ENCODE results near the gene AMN1.
"Not testable (repeated sequence)": the region's sequence is repeated elsewhere in the genome, so short reads cannot be mapped to it uniquely, and the experiment has no call there.

AMN1 gene

GRCh38 chr12:31736472-31736871, 7.7 kb upstream of the AMN1 start:
- DNase-seq (ENCODE audit: low spot score): no peak
- no peak for TF ChIP-seq CTCF (IDR thresholded peaks at IDR 0.05; ENCODE audit: borderline replicate concordance, control extremely low read depth, extremely low read depth, insufficient read depth, missing control alignments)
- in situ Hi-C loops (cut with MboI; ENCODE audit: low sequenced_read_pairs, unreplicated experiment): no loop called here

- DNase-seq (ENCODE audit: low spot score); in situ Hi-C loops (cut with MboI; ENCODE audit: low sequenced_read_pairs, unreplicated experiment): not testable (repeated sequence)
Measured at GRCh38 chr12:31733549-31734432, 5.0 kb upstream of the AMN1 start.

- TF ChIP-seq CTCF (IDR thresholded peaks at IDR 0.05; ENCODE audit: borderline replicate concordance, control extremely low read depth, extremely low read depth, insufficient read depth, missing control alignments): no peak
- in situ Hi-C loops (cut with MboI; ENCODE audit: low sequenced_read_pairs, unreplicated experiment): no loop called here
- DNase-seq (ENCODE audit: low spot score): no peak
Measured at GRCh38 chr12:31732926-31733548, 4.2 kb upstream of the AMN1 start.

GRCh38 chr12:31731203-31731602, 2.4 kb upstream of the AMN1 start:
- in situ Hi-C loops (cut with MboI; ENCODE audit: low sequenced_read_pairs, unreplicated experiment); DNase-seq (ENCODE audit: low spot score): not testable (repeated sequence)

GRCh38 chr12:31729705-31730104, 884 bp upstream of the AMN1 start:
- no peak for TF ChIP-seq CTCF (IDR thresholded peaks at IDR 0.05; ENCODE audit: borderline replicate concordance, control extremely low read depth, extremely low read depth, insufficient read depth, missing control alignments)
- DNase-seq (ENCODE audit: low spot score): no peak
- in situ Hi-C loops (cut with MboI; ENCODE audit: low sequenced_read_pairs, unreplicated experiment): no loop called here

- in situ Hi-C loops (cut with MboI; ENCODE audit: low sequenced_read_pairs, unreplicated experiment): no loop called here
- peak; percentile 49 for DNase-seq (ENCODE audit: low spot score)
- no peak for TF ChIP-seq CTCF (IDR thresholded peaks at IDR 0.05; ENCODE audit: borderline replicate concordance, control extremely low read depth, extremely low read depth, insufficient read depth, missing control alignments)
Measured at GRCh38 chr12:31728289-31728916, 418 bp downstream of the AMN1 start.

GRCh38 chr12:31727192-31727591, 1.6 kb downstream of the AMN1 start:
- in situ Hi-C loops (cut with MboI; ENCODE audit: low sequenced_read_pairs, unreplicated experiment): no loop called here
- TF ChIP-seq CTCF (IDR thresholded peaks at IDR 0.05; ENCODE audit: borderline replicate concordance, control extremely low read depth, extremely low read depth, insufficient read depth, missing control alignments): no peak
- no peak for DNase-seq (ENCODE audit: low spot score)

Measured in GM13976 (cell line).